LNCAP (cell line): Measurements from ENCODE around the gene TBX1.

Experiments
- CTCF ChIP-seq: fragments of 450-650 bp; IDR thresholded peaks from 2 replicates; pipeline ENCODE4 v1.5.1; 2017; ENCODE audit warnings: mild to moderate bottlenecking

The TBX1 gene

GRCh38 chr22:19760058-19760950, at the start of gene TBX1:
TSS of gene TBX1 (plus strand) at chr22:19760778. CDS start at chr22:19760844, 66 bp downstream.
- no peak for TF ChIP-seq CTCF

- no peak for TF ChIP-seq CTCF
These were observed 47.3 kb upstream of the TBX1 start for GRCh38 chr22:19713245-19713644.

GRCh38 chr22:19713650-19714311, 46.8 kb upstream of the TBX1 start:
- no peak for TF ChIP-seq CTCF

GRCh38 chr22:19714312-19715187, 46.0 kb upstream of the TBX1 start, which contains the start of gene SEPTIN5:
TSS of gene SEPTIN5 (plus strand) at chr22:19714503. CDS start at chr22:19714589, 86 bp downstream.
- TF ChIP-seq CTCF, result no peak

GRCh38 chr22:19715188-19715930, 45.2 kb upstream of the TBX1 start:
- TF ChIP-seq CTCF, result no peak

- no peak for TF ChIP-seq CTCF
These were observed 44.3 kb upstream of the TBX1 start for GRCh38 chr22:19716041-19716828.
